MM.1S (cell line): ENCODE data around the gene DCTN3.

Experiments used
- CTCF ChIP-seq: fragments of 300-600 bp; sonication (generic); IDR thresholded peaks from 2 replicates; pipeline ENCODE4 v1.5.1; 2016; ENCODE audit warnings: antibody characterized with exemption, low read length, mixed read lengths
- EZH2phosphoT487 ChIP-seq: fragments of 300-600 bp; sonication (generic); IDR thresholded peaks from 2 replicates; pipeline ENCODE4 v1.6.1; 2018; ENCODE audit warnings: antibody characterized with exemption, low read length

DNA sequence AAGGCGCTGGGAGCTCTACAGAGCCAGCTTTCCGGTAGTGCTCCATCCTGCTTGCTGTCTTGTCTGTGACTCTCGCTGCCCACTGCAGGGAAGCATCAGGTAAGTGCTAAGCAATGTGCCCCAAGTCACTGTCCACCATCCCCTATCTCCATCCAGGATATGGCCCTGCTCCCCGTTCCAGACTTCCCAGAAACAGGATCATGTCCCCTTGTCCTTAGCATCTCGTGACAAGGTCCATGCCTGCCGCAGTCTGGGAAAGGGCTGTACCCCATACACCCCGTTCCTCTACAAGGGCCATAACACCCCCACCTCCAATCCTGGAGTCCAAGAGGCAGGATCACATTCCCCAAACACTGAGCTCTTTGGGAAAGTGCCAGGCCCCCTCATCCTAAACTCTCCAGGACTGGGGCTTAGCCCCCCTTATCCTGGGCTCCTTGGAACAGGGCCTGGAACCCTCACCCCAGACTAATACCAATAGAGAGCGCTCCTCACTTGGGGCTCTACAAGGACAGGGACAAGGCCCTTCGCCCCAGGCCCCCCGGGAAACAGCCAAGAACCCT lies 9.0 kb downstream of the DCTN3 start:
- TF ChIP-seq CTCF (0 out of 2 replicates have a peak, but pooled peaks have one; percentile 3), EZH2phosphoT487 (no peak)
